ENCODE results near the gene DIS3. TPM values are rescaled to one million over a fixed set of nuclear protein-coding genes. Genes with fewer than 3 reads are reported as not detected.

Gene DIS3
- total and polyA plus RNA-seq, 10 of the 15 experiments (the other 5 are each of a cell fraction or from before 2014, with no cell fraction given), result 10.8 to 65.3 (median 39.2) TPM

GRCh38 chr13:72726726-72727416 lies 54.8 kb downstream of the DIS3 start (continued):
- TF ChIP-seq BRCA1 (IDR thresholded peaks at IDR 0.05; ENCODE audit: low read depth, low read length), result no peak
- no peak for TF ChIP-seq POLR2AphosphoS5 (IDR thresholded peaks at IDR 0.05; ENCODE audit: low read length)
- TF ChIP-seq TBL1XR1 (IDR thresholded peaks at IDR 0.05; ENCODE audit: low read depth, low read length), result no peak
- no peak for TF ChIP-seq CBX5 (IDR thresholded peaks at IDR 0.05; ENCODE audit: low read depth)
- TF ChIP-seq PAX5 (IDR thresholded peaks at IDR 0.05; ENCODE audit: borderline replicate concordance, low read depth, low read length), result no peak
- no peak for TF ChIP-seq ZSCAN29 (IDR thresholded peaks at IDR 0.05)
- no peak for TF ChIP-seq BMI1 (IDR thresholded peaks at IDR 0.05; ENCODE audit: borderline replicate concordance)
- 0 out of 4 replicates have a peak, but pooled peaks of 1 of the 2 experiments have one; percentile 9 for TF ChIP-seq SRF (IDR thresholded peaks at IDR 0.05; ENCODE audit: low read depth in 2 of 2, low read length in 2 of 2)
- no peak for TF ChIP-seq KAT2A (conservative IDR thresholded peaks at IDR 0.05; ENCODE audit: control insufficient read depth, low read depth, low read length)
- no peak for TF ChIP-seq SUZ12 (IDR thresholded peaks at IDR 0.05; ENCODE audit: unreplicated experiment)
- TF ChIP-seq BCLAF1 (IDR thresholded peaks at IDR 0.05), result no peak
- no peak for TF ChIP-seq GABPA (IDR thresholded peaks at IDR 0.05; ENCODE audit: low read depth)
- TF ChIP-seq TCF7 (IDR thresholded peaks at IDR 0.05; ENCODE audit: borderline replicate concordance), result no peak
- TF ChIP-seq NRF1 (conservative IDR thresholded peaks at IDR 0.05; ENCODE audit: low read depth, low read length), result no peak
- no peak for TF ChIP-seq PML (IDR thresholded peaks at IDR 0.05; ENCODE audit: low read length)
- no peak for TF ChIP-seq CREM (IDR thresholded peaks at IDR 0.05; ENCODE audit: low read depth)
- no peak for TF ChIP-seq CHD4 (IDR thresholded peaks at IDR 0.05)
- TF ChIP-seq IRF5 (IDR thresholded peaks at IDR 0.05; ENCODE audit: borderline replicate concordance), result no peak
- no peak for TF ChIP-seq TAF1 (IDR thresholded peaks at IDR 0.05; ENCODE audit: borderline replicate concordance, low read depth, low read length)
- no peak for TF ChIP-seq SMAD5 (IDR thresholded peaks at IDR 0.05; ENCODE audit: low read depth)
- TF ChIP-seq RUNX3 (IDR thresholded peaks at IDR 0.05; ENCODE audit: low read length), result peak; percentile 53; the same call in 1 of the 2 replicates
- 0 out of 2 replicates have a peak, but pooled peaks have one; percentile 8 for TF ChIP-seq IRF4 (IDR thresholded peaks at IDR 0.05; ENCODE audit: low read depth, low read length)
- TF ChIP-seq LARP7 (IDR thresholded peaks at IDR 0.05), result no peak
- TF ChIP-seq NFYB (IDR thresholded peaks at IDR 0.05; ENCODE audit: insufficient read depth, low read depth, low read length), result no peak
- no peak for TF ChIP-seq SMC3 (IDR thresholded peaks at IDR 0.05; ENCODE audit: borderline replicate concordance, low read length)
